ENCODE results near the gene SETD5. TPM values are rescaled to one million over a fixed set of nuclear protein-coding genes. Genes with fewer than 3 reads are reported as not detected.

SETD5 gene
- total RNA-seq, 2 donors from 2014 or later: 95.7 to 101 TPM

DNA sequence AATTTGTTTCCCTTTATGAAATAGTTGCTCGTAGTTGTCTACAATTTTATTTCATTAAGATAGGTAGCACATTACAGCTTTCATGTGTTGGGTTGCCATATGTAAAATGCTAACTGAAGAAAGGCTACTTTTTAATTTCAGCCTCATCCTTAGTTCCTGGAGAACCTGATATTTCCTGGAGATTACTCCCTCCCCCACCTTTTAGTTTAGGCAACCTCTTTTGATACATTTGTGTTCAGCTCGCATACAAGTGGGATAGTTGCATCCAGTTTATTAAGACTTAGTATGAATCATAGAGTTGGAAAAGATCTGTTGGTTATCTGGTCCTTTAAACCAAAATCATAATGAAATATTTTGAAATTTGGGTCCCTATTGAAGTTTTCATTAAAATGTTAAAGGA is 6.0 kb downstream of the SETD5 start:
- intact Hi-C loops (cut with DNase I): no loop called here
- DNase-seq (ENCODE audit: low spot score): no peak

GRCh38 chr3:9404680-9405079 is 7.3 kb downstream of the SETD5 start:
- no peak for DNase-seq (ENCODE audit: low spot score)
- intact Hi-C loops (cut with DNase I): no loop called here

DNA sequence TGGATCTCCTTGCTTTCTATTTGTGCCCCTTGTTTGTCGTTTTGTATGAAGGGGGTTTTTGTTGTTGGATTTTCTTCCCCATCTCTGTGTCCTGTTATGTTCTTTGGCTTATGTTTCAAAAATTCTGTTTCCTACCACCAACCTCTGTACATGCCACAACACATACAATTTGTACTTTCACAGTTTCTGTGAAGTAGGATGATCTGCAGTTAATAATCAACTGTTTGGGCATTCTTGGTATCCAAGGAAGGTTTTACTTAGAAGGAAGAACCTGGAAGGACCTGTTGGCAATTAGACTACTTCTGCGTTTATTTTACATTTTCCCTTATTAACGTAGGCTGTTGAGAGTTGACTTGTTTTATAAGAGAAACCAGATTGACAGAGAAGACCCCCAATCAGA is 8.3 kb downstream of the SETD5 start:
- DNase-seq (ENCODE audit: low spot score): no peak
- intact Hi-C loops (cut with DNase I): no loop called here

DNA sequence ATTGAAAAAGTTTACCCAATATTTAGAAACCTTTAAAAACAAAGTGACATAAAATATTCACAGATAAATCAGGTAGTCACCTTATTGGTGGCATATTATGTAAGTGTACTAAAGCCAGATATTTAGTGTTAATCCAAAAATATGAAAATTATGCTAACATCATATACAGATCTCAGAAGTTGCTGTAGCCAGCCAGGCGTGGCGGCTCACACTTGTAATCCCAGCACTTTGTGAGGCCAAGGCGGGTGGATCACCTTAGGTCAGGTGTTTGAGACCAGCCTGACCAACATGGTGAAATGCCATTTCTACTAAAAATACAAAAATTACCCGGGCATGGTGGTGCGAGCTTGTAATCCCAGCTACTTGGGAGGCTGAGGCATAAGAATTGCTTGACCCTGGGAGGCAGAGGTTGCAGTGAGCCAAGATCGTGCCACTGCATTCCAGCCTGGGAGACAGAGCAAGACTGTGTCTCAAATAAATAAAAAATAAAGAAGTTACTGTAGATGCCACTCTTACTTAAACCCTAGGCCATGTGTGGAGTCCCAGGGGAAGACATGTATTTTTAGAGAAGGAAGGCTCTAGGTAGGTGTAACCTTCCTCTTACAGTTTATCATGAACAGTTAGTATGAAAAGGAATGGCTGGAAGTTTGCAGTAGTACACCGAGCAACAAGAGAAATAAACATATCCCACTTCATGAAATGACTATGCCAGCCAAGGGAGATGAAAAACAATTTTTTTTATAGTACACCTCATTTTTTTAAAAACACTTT is 9.6 kb downstream of the SETD5 start:
- no peak for DNase-seq (ENCODE audit: low spot score)
- intact Hi-C loops (cut with DNase I): no loop called here

DNA sequence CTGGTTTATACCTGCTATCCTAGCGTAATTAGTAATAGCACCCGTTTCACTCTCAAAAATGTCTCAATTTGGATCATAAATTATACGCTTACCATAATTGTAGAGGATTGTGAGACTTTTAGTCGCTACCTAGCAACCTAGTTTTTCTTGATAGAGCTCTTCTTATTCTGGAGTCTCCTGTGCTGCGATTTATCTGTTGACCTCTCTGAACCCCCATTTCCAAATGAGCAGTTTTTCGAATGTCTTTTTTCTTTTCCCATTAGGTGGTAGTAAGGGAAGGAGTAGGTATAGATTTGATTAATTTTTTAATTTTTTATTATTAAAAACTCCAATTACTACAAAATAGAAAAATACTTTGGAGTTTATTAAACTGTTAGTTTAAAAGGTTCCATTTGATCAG is 10.6 kb downstream of the SETD5 start:
- DNase-seq (ENCODE audit: low spot score): no peak
- intact Hi-C loops (cut with DNase I): no loop called here

DNA sequence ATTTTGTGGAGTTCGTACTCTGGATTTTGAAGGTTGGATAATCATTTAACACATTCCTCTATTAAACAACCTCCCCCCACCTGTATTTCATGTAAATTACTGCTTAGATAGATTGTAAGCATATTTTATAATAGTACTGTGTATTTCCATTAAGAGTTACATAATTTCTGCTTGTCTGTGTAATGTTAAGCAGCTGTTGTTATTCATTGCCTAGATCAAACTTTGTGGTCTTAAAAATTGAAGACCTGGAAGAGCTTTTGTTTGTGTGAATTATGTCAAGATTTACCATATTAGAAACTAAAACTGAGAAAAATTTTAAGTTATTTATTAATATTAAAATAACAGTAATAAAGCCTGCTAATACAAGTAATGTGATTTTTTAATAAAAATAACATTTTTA is 11.1 kb downstream of the SETD5 start:
- no peak for DNase-seq (ENCODE audit: low spot score)
- intact Hi-C loops (cut with DNase I): no loop called here

- intact Hi-C loops (cut with DNase I): no loop called here
- no peak for DNase-seq (ENCODE audit: low spot score)
These were observed 12.8 kb downstream of the SETD5 start for GRCh38 chr3:9409981-9410854.

GRCh38 chr3:9411302-9411701 is 13.9 kb downstream of the SETD5 start:
- no peak for DNase-seq (ENCODE audit: low spot score)
- intact Hi-C loops (cut with DNase I): no loop called here

DNA sequence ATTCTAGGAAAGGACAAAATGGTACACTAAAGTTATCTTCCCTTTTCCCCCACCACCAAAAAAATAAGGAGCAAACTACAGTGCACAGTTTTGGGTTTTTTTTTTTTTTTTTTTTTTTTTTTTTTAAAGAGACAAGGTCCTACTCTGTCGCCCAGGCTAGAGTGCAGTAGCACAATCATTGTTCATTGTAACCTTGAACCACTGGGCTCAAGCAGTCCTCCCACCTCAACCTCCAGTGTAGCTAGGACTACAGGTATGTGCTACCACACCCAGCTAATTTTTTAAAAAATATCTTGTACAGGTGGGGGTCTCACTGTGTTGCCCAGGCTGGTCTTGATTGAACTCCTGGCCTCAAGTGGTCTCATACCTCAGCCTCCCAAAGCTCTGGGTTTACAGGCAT is 14.9 kb downstream of the SETD5 start:
- intact Hi-C loops (cut with DNase I): no loop called here
- no peak for DNase-seq (ENCODE audit: low spot score)

DNA sequence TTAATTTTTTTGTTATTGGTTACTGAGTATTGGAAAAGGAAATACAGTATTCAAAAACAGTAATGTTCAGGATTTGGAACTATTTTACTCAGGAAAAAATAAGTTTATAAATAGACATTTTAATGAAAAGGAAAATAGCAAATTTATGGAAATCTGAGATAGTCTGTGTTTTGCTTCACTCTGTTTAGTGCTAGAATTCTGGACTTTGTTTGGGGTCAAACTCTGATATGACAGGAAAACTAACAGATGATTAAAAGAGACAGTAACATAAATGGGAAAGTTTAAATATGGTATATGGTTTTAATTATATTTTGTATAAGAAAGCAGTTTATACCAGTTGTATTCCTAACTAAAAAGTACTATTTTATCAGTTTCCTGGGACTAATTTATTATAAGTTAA is 17.4 kb downstream of the SETD5 start:
- no peak for DNase-seq (ENCODE audit: low spot score)
- intact Hi-C loops (cut with DNase I): no loop called here

- no peak for DNase-seq (ENCODE audit: low spot score)
These were observed 18.2 kb downstream of the SETD5 start for GRCh38 chr3:9415485-9416138.

DNA sequence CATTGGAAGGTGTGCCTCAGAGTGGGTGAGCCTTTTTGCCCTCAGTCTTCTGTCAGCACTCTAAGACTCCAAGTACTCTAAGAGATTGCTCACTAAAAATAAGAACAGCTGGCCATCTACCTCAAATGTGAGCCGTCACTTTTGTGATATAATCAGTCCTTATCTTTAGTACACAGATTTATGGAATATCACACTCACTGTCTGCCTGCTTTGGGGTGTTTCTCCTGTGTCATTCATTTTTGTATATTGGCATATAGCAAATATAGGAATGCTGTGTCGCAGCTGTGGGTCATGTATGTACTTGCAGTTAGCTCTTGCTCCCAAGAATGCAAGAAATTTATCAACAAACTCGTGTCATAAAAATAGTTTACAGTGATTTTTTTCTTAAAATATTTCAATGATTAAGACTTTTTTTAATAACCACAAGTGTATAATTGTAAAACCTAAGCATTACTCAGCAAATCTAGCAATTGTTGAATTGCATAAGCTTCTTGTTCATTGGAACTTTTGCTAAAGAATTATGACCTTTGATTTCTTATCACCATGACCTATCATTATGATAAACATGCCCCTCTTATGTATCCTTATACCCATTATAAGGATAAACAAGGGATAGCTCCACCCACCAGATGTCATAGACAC is 18.8 kb downstream of the SETD5 start:
- intact Hi-C loops (cut with DNase I): no loop called here
- no peak for DNase-seq (ENCODE audit: low spot score)

More at GRCh38 chr3:9415485-9416138, 18.2 kb downstream of the SETD5 start:
- intact Hi-C loops (cut with DNase I): no loop called here

DNA sequence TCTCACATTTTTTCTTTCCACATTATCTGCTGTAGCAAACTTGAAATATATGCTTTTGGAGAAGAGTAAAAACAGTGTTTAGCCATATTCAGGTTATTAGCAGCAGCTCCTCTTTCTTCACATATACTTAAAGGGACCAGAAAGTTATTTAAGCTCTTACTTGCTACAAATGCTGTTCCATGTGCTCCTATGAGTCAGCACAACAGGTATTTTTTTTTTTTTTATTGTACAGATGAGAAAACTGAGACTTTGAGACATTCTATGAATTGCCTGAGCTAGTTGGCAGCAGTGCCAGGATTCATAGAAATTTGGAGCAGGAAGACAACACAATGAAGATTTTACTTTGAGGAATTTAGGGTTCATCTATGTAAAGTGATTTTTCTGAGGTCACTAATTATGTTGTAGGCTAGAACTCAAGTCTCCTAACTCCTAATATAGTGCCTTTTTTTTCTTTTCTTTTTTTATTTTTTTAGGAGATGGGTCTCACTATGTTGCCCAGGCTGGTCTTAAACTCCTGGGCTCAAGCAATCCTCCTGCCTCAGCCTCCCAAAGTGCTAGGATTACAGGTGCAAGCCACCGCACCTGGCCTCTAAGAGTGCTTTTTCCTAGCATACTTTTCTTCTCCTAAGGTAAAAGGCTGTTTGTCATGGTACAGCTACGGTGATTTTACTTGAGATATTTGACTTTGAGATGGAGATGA is 23.6 kb downstream of the SETD5 start:
- intact Hi-C loops (cut with DNase I): loop anchor here in 1 of 2 donors (10.0 kb wide), 1 partner anchor 66 kb away; no protein-coding TSS in a partner anchor

DNA sequence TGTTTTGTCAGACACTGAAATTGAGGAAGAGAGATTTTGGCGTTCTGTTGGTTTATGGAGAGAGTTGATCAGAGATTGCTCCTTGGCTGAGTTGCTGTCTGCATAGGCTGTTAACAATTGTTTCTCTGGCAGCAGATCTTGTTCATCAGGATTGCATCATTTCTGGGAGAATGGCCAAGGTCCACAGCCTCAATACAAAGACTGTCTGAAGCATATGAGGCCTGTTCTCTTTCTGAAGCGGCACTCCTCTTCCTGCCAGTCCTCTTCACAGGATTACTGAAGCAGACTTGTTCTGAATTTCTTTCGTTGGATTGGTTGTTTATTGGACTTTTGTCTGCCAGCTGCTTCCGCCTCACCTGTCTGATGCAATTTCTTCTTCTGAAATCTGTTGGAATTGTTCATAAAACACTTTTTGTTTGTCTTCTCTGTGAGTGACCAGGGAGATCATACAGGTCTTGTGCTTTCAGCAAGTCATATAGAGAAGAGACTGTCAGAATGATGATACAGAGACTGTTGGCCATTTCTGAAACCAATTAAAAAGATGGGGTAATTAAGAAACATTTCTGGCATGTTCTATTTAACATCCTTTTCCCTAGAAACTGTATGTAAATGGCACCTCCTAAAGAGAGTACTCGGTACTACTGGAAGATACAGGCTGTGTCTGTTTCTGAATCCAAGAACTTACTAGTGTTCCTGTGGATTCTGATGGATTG is 25.5 kb downstream of the SETD5 start:
- intact Hi-C loops (cut with DNase I): loop anchor here in 1 of 2 donors (10.0 kb wide), 1 partner anchor 68 kb away; no protein-coding TSS in a partner anchor
- no peak for DNase-seq (ENCODE audit: low spot score)

More for the DNA sequence above, 23.6 kb downstream of the SETD5 start:
- DNase-seq (ENCODE audit: low spot score): no peak

DNA sequence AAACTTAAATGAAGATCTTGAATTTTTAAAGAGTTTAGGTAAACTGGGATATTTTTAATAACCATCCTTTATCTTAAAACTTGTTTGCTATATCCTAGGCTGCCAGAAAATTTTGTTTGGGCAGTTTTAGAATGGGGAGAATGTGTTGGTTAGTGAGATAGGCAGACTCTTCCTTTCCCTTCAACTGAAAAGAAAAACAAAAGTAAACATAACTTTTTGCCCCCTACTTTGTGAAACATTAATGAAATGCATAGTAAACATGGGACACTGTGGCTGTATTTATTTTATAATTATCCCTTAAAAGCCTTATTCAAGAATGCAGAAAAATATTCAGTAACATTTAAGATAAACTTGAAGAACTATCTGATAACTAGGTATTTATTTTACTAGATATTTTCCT is 31.0 kb downstream of the SETD5 start:
- no peak for DNase-seq (ENCODE audit: low spot score)
- intact Hi-C loops (cut with DNase I): loop anchor here in 1 of 2 donors (5.0 to 10.0 kb wide), 2 partner anchors 36 to 74 kb away; no protein-coding TSS in a partner anchor

GRCh38 chr3:9430733-9431132 is 33.3 kb downstream of the SETD5 start:
- intact Hi-C loops (cut with DNase I): loop anchor here in 1 of 2 donors (10.0 kb wide), 1 partner anchor 46 kb away; no protein-coding TSS in a partner anchor
- no peak for DNase-seq (ENCODE audit: low spot score)

GRCh38 chr3:9433627-9434521 is 36.5 kb downstream of the SETD5 start:
- DNase-seq (ENCODE audit: low spot score): no peak
- intact Hi-C loops (cut with DNase I): loop anchor here in 1 of 2 donors (10.0 kb wide), 1 partner anchor 49 kb away; no protein-coding TSS in a partner anchor
